HuH-7 (cell line): ENCODE measurements around the gene GLIS2.
A peak's percentile ranks its signal among the peaks of the same experiment; 100 is the strongest.

Source experiments
- DNase-seq: peaks from one replicate; pipeline ENCODE4 v3.0.0; 2011; ENCODE audit warnings: low spot score

GLIS2 gene

DNA sequence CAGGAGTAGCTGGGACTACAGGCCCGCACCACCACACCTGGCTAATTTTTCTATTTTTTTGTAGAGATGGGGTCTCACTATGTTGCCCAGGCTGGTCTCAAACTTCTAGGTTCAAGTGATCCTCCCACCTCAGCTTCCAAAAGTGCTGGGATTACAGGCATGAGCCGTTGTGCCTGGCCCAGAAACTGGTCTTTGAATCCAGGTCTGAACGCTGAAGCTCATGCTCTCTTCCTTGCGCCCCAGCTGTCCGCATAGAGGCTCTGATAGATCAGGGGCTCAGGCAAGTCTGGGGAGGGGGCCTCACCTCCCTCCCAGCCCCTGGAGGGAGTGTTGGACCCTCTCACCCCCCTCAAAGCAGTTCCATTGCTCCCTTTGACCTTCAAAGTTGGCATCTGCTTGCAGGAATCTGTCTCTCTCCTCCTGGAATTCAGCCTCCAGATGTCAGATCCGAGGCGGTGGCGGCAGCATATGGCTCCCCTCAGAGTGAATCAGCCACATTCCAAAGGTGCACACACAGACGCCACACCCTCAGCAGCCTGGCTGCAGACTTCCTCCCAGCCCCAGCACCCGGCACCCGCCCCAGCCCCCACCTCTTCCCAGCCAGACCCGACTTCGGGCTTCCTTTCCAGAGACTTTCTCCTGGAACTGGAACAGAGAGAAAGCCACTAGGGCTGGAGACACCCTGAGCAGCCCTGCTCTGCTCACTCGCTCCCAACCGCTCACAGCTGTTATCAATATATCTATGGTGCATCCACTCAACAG is 16.9 kb upstream of the GLIS2 start:
- peak; percentile 62 for DNase-seq

GRCh38 chr16:4301177-4301576 is 14.7 kb upstream of the GLIS2 start:
- no peak for DNase-seq

DNA sequence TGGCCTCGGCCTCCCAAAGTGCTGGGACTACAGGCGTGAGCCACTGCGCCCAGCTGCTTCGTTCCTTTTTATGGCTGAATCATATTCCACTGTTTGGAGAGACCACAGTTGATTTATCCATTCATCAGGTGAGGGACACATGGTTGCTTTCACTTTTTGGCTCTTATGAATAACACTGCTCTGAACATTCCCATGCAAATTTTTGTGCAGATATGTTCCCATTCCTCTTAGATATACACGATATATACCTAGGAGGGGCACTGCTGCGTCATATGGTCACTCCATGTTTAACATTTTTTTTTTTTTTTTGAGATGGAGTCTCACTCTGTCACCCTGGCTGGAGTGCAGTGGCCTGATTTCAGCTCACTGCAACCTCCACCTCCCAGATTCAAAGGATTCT is 13.9 kb upstream of the GLIS2 start:
- no peak for DNase-seq

DNA sequence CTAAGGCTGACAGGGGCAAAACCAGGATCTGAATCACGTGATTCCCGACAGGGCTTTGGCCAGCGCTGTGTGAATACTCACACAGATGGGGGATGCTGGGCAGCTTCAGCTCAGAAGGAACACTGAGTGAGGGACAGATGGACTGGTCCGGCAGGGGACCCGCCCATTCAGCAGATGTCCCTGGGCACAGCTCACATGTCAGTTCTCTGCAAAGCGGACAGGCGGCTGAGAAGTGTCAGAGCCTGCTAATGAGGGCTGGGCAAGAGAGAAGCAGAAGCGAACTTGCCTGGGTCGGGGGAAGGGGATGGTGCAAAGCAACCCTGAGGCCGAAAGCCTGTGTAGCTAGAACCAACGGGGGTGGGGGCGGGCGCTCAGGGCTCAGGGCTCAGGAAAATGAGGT is 11.9 kb upstream of the GLIS2 start:
- DNase-seq: no peak

DNA sequence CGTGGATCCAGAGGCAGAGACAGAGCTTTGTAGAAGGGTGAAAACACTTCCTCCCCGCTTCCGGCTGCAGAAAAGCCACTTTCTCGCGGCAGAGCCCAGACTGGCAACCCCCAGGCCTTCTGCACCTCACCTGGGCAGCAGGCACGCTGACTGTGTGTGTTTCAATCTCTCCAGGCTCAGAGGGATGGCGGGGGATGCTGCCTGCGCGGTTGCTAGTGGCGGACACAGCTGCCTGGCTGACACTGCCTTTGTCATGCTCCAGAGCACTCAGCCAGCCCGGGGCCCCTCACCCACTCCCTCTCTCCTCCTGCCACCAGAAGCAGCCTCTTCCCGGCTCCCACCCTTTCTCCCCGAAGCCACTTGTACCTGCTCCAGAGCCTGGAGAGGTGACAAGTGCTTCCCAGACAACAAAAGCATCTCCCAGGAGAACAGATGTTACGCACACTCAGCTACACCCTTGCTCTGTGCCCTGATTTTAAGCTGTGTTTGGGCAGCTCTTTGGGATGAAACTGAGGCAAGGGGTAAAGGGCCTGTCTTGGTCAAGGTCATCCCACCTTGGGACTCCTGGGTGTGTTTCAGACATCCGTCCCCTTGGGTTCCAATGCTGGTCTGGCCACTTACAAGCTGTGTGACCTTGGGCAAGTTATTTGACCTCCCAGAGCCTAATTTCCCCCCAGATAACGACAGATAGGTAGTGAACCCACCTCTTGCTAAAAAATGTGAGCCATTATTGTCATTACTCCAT is 9.2 kb upstream of the GLIS2 start:
- DNase-seq: no peak

DNA sequence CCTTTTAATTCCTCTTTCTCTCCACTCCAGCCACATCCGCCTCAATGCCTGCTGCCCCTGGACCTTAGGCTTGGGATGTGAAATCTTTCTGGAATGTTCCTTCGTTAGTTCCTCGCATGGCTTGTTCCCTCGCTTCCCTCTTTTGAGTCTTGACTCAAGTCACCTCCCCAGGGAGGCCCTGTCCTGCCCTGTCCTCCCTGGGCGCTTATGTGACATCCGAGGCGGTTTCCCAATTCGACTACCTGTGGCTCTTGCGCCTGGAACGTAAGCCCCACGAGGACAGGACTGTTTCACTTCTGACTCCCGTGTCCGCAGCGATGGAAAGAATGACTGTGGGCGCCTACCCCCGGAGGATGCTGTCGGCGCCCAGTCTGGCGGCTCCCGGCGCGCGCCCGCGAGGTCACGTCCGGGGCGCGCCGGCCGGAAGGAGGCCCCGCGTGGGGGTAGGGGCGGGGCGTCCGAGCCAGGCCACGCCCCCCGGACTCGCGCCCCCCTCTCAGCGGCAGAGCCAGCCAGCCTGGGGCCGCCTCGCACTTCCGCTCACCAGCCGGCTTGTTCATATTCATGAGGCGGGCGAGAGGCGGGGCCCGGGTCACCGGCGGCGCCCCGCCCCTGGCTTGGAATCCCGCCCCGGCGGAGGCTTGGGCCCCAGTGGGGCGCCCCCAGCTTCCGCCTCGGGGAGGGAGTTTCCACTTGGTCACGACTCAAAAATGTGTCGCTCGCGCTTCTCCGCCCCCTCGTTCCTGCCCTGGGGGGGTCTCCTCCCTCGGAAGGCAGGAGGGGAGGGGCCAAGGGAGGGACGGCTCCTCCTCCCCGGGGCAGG is 8.4 kb upstream of the GLIS2 start:
- DNase-seq: peak; percentile 87

DNA sequence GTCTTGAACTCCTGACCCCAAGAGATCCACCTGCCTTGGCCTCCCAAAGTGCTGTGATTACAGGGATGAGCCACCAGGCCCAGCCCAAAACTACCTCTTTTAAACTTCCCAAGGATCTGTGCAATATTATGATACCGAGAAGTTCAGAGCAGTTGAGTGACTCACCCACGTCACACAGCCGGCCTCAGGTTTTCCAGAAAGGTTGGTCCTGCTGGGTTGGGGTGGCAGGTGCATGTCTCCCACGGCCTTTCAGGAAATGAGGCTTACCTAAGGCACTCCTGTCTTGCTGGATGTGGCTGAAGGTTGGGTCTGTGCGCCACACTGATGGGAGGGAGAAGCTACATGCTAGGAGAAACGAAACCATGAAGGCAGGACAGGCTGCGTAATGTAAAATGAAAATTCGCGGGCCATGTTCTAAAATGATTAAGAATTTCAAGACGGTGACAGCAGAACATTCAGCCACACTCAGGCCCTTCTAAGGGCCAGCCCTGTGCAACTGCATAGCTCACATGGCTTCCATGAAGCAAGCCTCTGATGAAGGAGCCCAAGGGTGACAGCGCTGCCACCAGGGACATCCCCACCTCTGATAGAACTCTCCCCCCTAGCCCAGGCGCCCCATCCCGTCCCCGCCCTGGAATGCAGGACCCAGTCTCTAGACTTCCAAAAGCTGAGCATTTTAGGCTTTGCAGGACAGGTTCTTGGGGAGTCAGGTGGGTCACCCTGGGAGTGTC is 6.6 kb upstream of the GLIS2 start:
- DNase-seq: no peak

GRCh38 chr16:4309833-4310266 is 6.0 kb upstream of the GLIS2 start:
- DNase-seq: no peak

DNA sequence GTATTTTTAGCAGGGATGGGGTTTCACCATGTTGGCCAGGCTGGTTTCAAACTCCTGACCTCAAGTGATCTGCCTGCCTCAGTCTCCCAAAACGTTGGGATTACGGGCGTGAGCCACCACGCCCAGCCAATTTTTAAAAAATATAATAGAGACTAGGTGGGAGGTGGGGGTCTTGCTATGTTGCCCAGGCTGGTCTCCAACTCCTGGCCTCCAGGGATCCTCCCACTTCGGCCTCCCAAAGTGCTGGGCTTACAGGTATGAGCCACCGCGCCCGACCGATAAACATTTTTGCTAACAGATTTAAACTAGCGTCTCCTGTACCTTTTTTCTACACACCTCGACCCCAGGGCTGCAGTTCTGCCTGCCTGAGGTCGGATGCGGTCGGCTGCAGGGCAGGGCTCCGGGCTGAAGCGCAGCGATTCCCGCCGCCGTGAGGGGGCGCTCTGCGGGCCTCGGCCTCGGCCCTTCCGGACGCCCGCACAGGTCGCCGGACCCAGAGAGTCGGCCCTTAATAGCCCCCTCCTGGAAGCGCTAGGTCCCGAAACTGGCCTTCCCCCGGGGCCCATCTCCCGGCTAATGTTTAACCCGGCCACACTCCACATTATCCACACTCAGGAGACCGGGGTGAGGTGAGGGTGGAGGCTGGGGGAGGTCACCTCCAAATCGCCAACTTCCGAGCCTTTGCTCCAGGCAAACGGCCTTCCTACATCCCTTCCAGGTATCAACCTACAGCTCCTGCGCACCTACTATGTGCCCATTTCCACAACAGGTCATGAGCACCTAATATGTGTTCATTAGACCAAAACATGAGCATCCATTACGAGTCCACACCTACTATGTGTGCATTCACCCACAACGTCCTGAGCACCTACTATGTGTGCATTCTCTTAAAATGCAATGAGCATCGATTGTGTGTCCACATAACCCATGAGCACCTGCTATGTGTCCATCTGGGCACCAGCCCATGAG is 2.0 kb upstream of the GLIS2 start:
- peak; percentile 98 for DNase-seq

- no peak for DNase-seq
Measured at GRCh38 chr16:4314532-4315185, 1.2 kb upstream of the GLIS2 start.

- no peak for DNase-seq
Measured at GRCh38 chr16:4316108-4316863, 419 bp downstream of the GLIS2 start.

DNA sequence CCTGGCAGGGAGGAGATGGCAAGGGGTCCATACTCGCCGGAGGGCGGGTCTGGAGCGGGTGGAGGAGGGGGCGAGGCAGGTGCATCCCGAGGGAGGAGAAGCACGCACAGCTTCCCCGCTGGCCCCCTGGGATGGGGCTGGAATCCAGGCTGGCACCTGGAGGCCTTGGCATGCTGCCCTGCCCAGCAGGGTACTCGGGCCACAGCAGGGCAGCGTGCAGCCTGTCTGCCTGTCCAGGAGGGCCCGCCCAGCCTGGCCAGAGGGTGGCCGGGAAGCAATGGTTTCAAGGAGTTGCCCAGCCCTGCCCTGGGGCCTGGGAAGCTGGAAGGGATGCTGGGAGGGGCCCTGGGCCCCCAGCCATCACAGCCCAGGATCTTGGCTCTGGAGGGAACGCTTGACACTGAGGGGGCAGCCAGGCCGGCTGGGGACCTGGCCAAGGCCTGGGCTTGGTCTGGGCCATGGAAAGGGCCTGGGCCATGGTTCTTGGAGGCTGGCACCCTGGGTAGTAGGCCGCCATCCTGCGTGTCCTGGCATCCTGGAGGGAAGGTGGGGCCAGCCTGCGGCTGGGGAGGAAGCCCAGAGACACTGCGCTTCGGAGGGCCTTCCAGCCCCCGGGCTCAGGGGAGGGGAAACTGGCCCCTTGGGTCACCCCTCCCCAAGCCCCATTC is 1.1 kb downstream of the GLIS2 start:
- DNase-seq: no peak

GRCh38 chr16:4317532-4318450 is 1.9 kb downstream of the GLIS2 start:
- DNase-seq: no peak

DNA sequence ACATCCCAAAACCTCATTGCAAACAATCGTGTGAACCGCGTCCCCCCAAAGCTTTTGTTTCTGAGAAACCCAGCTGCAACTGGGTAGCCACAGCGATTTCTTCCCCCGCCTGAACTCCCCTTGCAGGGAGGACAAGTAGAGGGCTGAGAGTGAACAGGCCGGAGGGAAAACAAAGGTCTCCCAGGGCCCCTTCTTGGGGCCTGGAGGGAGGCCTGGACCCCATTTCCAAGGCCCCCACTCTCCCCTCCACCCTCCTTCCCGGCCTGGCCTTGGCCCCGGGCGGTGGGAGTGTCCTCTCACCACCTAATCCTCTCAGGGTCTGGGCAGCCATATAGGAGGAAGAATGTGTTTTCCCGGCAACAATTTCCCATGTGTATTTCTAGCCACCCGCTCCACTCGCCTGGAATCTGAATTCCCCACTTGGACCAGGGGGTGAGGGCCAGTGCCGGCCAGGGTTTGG is 2.6 kb downstream of the GLIS2 start:
- DNase-seq: no peak

- DNase-seq: no peak
Measured at GRCh38 chr16:4318967-4319366, 3.1 kb downstream of the GLIS2 start.

DNA sequence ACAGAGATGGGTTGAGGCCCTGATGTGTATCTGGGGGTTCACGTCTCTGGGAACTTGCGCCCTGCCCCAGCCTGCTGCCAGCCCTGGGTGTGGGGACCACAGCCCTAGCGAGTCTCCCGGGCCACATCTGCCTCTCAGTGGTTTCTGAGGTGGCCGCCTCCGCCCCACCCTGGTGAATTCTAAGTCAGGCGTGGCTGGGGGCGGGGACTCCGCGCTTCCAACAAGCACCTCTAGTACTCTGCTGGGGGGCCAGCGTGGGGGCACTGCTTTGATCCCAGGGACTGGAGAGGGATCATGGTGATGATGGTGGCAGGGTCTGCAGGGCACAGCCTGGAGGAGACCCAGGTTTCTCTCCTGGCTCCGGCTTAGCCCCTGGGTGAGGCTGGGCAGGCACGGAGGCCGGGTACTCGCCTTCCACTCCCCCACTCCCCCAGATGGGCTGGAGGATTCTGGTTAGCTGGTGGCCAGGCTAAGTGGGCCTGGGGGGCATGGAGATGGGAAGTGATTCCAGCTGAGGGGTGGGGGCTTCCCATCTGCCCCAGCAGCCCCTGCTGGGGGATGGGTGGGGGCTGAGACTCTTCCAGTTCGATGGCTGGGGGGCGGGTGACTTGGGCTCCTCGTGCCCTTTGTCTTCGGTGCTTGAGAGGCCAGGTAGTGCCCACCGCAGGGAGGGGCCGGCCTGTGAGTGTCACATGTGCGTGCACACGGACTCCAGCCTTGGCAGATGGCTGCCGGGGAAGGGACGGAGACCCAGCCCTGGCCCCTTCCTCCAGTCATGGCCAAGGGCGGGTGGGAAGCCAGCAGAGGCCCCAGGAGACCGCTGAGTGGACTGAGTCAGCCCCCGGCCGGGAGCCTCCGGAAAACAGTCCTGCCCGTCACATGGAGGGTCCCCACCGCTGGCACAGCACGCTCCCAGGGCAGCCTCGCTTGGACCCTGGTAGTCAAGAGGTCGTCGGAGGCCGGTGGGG is 3.9 kb downstream of the GLIS2 start:
- no peak for DNase-seq
